ENCODE results near the gene YWHAH.

GRCh38 chr22:31897842-31898805 lies 46.2 kb upstream of the YWHAH start:
- TF ChIP-seq SCRT1 (tag by site-specific recombination; IDR thresholded peaks at IDR 0.05; ENCODE audit: borderline replicate concordance) = no peak
- no peak for TF ChIP-seq ZNF169 (tag by site-specific recombination; IDR thresholded peaks at IDR 0.05)
- TF ChIP-seq CTCF (tag by site-specific recombination; IDR thresholded peaks at IDR 0.05) = no peak
- TF ChIP-seq ZNF670 (tag by site-specific recombination; IDR thresholded peaks at IDR 0.05; ENCODE audit: low read depth) = no peak
- no peak for TF ChIP-seq HOXC10 (CRISPR knock-in tag; IDR thresholded peaks at IDR 0.05)
- TF ChIP-seq ZNF488 (tag by site-specific recombination; IDR thresholded peaks at IDR 0.05) = no peak
- no peak for TF ChIP-seq ZNF530 (tag by site-specific recombination; IDR thresholded peaks at IDR 0.05; ENCODE audit: low read depth)
- TF ChIP-seq, protein P1, sequence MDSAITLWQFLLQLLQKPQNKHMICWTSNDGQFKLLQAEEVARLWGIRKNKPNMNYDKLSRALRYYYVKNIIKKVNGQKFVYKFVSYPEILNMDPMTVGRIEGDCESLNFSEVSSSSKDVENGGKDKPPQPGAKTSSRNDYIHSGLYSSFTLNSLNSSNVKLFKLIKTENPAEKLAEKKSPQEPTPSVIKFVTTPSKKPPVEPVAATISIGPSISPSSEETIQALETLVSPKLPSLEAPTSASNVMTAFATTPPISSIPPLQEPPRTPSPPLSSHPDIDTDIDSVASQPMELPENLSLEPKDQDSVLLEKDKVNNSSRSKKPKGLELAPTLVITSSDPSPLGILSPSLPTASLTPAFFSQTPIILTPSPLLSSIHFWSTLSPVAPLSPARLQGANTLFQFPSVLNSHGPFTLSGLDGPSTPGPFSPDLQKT (IDR thresholded peaks at IDR 0.05; ENCODE audit: borderline replicate concordance, low read depth, low read length) = no peak
- TF ChIP-seq, protein P2, sequence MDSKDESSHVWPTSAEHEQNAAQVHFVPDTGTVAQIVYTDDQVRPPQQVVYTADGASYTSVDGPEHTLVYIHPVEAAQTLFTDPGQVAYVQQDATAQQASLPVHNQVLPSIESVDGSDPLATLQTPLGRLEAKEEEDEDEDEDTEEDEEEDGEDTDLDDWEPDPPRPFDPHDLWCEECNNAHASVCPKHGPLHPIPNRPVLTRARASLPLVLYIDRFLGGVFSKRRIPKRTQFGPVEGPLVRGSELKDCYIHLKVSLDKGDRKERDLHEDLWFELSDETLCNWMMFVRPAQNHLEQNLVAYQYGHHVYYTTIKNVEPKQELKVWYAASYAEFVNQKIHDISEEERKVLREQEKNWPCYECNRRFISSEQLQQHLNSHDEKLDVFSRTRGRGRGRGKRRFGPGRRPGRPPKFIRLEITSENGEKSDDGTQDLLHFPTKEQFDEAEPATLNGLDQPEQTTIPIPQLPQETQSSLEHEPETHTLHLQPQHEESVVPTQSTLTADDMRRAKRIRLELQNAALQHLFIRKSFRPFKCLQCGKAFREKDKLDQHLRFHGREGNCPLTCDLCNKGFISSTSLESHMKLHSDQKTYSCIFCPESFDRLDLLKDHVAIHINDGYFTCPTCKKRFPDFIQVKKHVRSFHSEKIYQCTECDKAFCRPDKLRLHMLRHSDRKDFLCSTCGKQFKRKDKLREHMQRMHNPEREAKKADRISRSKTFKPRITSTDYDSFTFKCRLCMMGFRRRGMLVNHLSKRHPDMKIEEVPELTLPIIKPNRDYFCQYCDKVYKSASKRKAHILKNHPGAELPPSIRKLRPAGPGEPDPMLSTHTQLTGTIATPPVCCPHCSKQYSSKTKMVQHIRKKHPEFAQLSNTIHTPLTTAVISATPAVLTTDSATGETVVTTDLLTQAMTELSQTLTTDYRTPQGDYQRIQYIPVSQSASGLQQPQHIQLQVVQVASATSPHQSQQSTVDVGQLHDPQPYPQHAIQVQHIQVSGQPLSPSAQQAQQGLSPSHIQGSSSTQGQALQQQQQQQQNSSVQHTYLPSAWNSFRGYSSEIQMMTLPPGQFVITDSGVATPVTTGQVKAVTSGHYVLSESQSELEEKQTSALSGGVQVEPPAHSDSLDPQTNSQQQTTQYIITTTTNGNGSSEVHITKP (tag by site-specific recombination; IDR thresholded peaks at IDR 0.05) = no peak
- TF ChIP-seq, protein P3, sequence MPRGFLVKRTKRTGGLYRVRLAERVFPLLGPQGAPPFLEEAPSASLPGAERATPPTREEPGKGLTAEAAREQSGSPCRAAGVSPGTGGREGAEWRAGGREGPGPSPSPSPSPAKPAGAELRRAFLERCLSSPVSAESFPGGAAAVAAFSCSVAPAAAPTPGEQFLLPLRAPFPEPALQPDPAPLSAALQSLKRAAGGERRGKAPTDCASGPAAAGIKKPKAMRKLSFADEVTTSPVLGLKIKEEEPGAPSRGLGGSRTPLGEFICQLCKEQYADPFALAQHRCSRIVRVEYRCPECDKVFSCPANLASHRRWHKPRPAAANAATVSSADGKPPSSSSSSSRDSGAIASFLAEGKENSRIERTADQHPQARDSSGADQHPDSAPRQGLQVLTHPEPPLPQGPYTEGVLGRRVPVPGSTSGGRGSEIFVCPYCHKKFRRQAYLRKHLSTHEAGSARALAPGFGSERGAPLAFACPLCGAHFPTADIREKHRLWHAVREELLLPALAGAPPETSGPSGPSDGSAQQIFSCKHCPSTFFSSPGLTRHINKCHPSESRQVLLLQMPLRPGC (tag by site-specific recombination; IDR thresholded peaks at IDR 0.05) = no peak
- TF ChIP-seq ZNF24 (tag by site-specific recombination; IDR thresholded peaks at IDR 0.05) = no peak
- TF ChIP-seq, protein P4, sequence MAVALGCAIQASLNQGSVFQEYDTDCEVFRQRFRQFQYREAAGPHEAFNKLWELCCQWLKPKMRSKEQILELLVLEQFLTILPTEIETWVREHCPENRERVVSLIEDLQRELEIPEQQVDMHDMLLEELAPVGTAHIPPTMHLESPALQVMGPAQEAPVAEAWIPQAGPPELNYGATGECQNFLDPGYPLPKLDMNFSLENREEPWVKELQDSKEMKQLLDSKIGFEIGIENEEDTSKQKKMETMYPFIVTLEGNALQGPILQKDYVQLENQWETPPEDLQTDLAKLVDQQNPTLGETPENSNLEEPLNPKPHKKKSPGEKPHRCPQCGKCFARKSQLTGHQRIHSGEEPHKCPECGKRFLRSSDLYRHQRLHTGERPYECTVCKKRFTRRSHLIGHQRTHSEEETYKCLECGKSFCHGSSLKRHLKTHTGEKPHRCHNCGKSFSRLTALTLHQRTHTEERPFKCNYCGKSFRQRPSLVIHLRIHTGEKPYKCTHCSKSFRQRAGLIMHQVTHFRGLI (tag by site-specific recombination; IDR thresholded peaks at IDR 0.05) = no peak
- TF ChIP-seq ZNF274 (IDR thresholded peaks at IDR 0.05; ENCODE audit: low read length) = no peak
- no peak for TF ChIP-seq ZNF274 (tag by site-specific recombination; IDR thresholded peaks at IDR 0.05; ENCODE audit: borderline replicate concordance)

All from HEK293 (cell line).